ENCODE measurements around the gene PSMC3IP. TPM values are rescaled to one million over a fixed set of nuclear protein-coding genes. Genes with fewer than 3 reads are reported as not detected.

Gene PSMC3IP
- total RNA-seq, result 6.7 and 20.6 TPM in 2 replicates

GRCh38 chr17:42577532-42578281 lies at the start of gene PSMC3IP:
Gene PSMC3IP, minus strand, starts transcription at chr17:42577729. Its CDS starts 43 bp downstream, at chr17:42577686.

GRCh38 chr17:42609182-42609813 lies 31.8 kb upstream of the PSMC3IP start, which contains the start of the genes RETREG3 and TUBG1:
Gene RETREG3, minus strand, starts transcription at chr17:42609374. Its CDS starts 50 bp downstream, at chr17:42609324.
Gene TUBG1, plus strand, starts transcription at chr17:42609683. Its CDS starts 55 bp downstream, at chr17:42609738.

GRCh38 chr17:42566883-42567573 lies 10.5 kb downstream of the PSMC3IP start, which contains the start of gene MLX:
Gene MLX, plus strand, starts transcription at chr17:42567100. Its CDS starts 25 bp downstream, at chr17:42567125.

GRCh38 chr17:42561897-42562387 lies 15.6 kb downstream of the PSMC3IP start, which contains the start of gene COASY:
Gene COASY, plus strand, starts transcription at chr17:42562148. Its CDS starts 475 bp downstream, at chr17:42562623.

GRCh38 chr17:42552736-42553135 lies 24.8 kb downstream of the PSMC3IP start, which contains the start of gene HSD17B1:
Gene HSD17B1, plus strand, starts transcription at chr17:42552923. Its CDS starts 11 bp downstream, at chr17:42552934.

GRCh38 chr17:42536048-42536371 lies 41.5 kb downstream of the PSMC3IP start, which contains the start of gene NAGLU:
Gene NAGLU, plus strand, starts transcription at chr17:42536241. Its CDS starts 32 bp downstream, at chr17:42536273.

Other genes with a start within 250 kb of the PSMC3IP start
- 60.8 and 86.4 TPM in 2 replicates for gene STAT3, start 189.3 kb downstream of the PSMC3IP start, total RNA-seq
- gene CAVIN1, start 154.5 kb downstream of the PSMC3IP start, total RNA-seq, result 669 and 706 TPM in 2 replicates
- 53.4 and 53.5 TPM in 2 replicates for gene ATP6V0A1, start 118.9 kb downstream of the PSMC3IP start, total RNA-seq
- gene NAGLU, start 41.5 kb downstream of the PSMC3IP start, total RNA-seq, result 39.3 and 53.4 TPM in 2 replicates
- gene HSD17B1, start 24.8 kb downstream of the PSMC3IP start, total RNA-seq, result 2.3 and 3.7 TPM in 2 replicates
- 15.1 and 16.3 TPM in 2 replicates for gene COASY, start 15.6 kb downstream of the PSMC3IP start, total RNA-seq
- gene MLX, start 10.6 kb downstream of the PSMC3IP start, total RNA-seq, result 39.9 and 45.2 TPM in 2 replicates
- gene RETREG3, start 31.6 kb upstream of the PSMC3IP start, total RNA-seq, result 44.9 and 55.6 TPM in 2 replicates
- 16.4 and 31.3 TPM in 2 replicates for gene TUBG1, start 32.0 kb upstream of the PSMC3IP start, total RNA-seq
- gene TUBG2, start 81.6 kb upstream of the PSMC3IP start, total RNA-seq, result 7.4 and 11.0 TPM in 2 replicates
- gene PLEKHH3, start 99.3 kb upstream of the PSMC3IP start, total RNA-seq, result 14.6 and 20.4 TPM in 2 replicates
- gene CCR10, start 104.1 kb upstream of the PSMC3IP start, total RNA-seq, result 3.5 and 5.8 TPM in 2 replicates
- 45.2 and 52.4 TPM in 2 replicates for gene CNTNAP1, start 104.8 kb upstream of the PSMC3IP start, total RNA-seq
- gene EZH1, start 167.3 kb upstream of the PSMC3IP start, total RNA-seq, result 18.6 and 24.0 TPM in 2 replicates
- gene RAMP2, start 183.5 kb upstream of the PSMC3IP start, total RNA-seq, result 0.37 TPM in 1 of 2 replicates, not detected in the other
- gene VPS25, start 195.7 kb upstream of the PSMC3IP start, total RNA-seq, result 62.7 and 87.4 TPM in 2 replicates
- 2.9 and 4.3 TPM in 2 replicates for gene WNK4, start 202.9 kb upstream of the PSMC3IP start, total RNA-seq
- 58.2 and 72.0 TPM in 2 replicates for gene COA3, start 221.0 kb upstream of the PSMC3IP start, total RNA-seq
- gene CNTD1, start 221.1 kb upstream of the PSMC3IP start, total RNA-seq, result 0.37 TPM in 1 of 2 replicates, not detected in the other
- 107 and 110 TPM in 2 replicates for gene BECN1, start 246.6 kb upstream of the PSMC3IP start, total RNA-seq